K562 (cell line): ENCODE results near the gene FAXC. TPM values are rescaled to one million over a fixed set of nuclear protein-coding genes. Genes with fewer than 3 reads are reported as not detected.

Experiments used
- CBX1 ChIP-seq: sonication (generic); IDR thresholded peaks from 2 replicates; pipeline ENCODE4 v1.6.1; 2016; ENCODE audit warnings: antibody characterized with exemption, low read depth, mild to moderate bottlenecking
- FOSL1 ChIP-seq: fragments of 200-800 bp; sonication (Bioruptor generic); conservative IDR thresholded peaks from 2 replicates; pipeline ENCODE4 v1.6.1; 2016; ENCODE audit warnings: missing genetic modification characterization, missing compliant biosample characterization
- HLTF ChIP-seq: fragments of 450-650 bp; IDR thresholded peaks from 2 replicates; pipeline ENCODE4 v1.6.1; 2016
- NKRF ChIP-seq: fragments of 450-650 bp; IDR thresholded peaks from 2 replicates; pipeline ENCODE4 v1.6.1; 2016; ENCODE audit warnings: borderline replicate concordance
- POLR2G ChIP-seq: fragments of 200-400 bp; formaldehyde crosslinking; IDR thresholded peaks from 2 replicates; pipeline ENCODE4 v1.6.1; 2017; ENCODE audit warnings: low read depth, mild to moderate bottlenecking, antibody characterized with exemption, low read length, moderate library complexity
- SFPQ ChIP-seq: fragments of 200-400 bp; formaldehyde crosslinking; IDR thresholded peaks from 2 replicates; pipeline ENCODE4 v1.6.1; 2017; ENCODE audit warnings: mild to moderate bottlenecking, low read depth, low read length, moderate library complexity
- ZBTB11 ChIP-seq, 3 experiments: fragments of 200-800 bp in 1 of 3; fragments of 250-450 bp in 1 of 3; fragments of 450-650 bp in 1 of 3; sonication (Bioruptor Pico) in 1 of 3; sonication (Bioruptor generic) in 1 of 3; formaldehyde crosslinking in 1 of 3; IDR thresholded peaks; 2 replicates each; pipeline versions ENCODE4 v1.6.1 to v1.8.0; 2016 to 2022; ENCODE audit warnings: mild to moderate bottlenecking in 2 of 3, missing genetic modification characterization in 2 of 3, missing compliant biosample characterization in 1 of 3, moderate library complexity in 1 of 3
- ZNF740 ChIP-seq, 3 experiments: fragments of 200-800 bp in 1 of 3; sonication (Bioruptor generic) in 1 of 3; sonication (generic) in 1 of 3; formaldehyde crosslinking in 1 of 3; IDR thresholded peaks; 2 replicates each; pipeline versions ENCODE4 v1.6.1 to v1.8.0; 2016 to 2022; ENCODE audit warnings: mild to moderate bottlenecking in 2 of 3, missing compliant biosample characterization in 2 of 3, missing genetic modification characterization in 2 of 3, missing genetic modification reagents in 1 of 3
- polyA plus RNA-seq, 8 experiments: library from polyadenylated mRNA; depleted of rRNA in 4 of 8; stranded (reverse) in 5 of 8; unstranded in 3 of 8; fragments of >200 nt; fragmentation: Nextera tagmentation in 2 of 8; fragmentation: Illumina TruSeq in 1 of 8; extraction: Ambion mirVana in 2 of 8; extraction: Trizol in 1 of 8; gene quantifications; 2 replicates each; pipeline versions ENCODE4 v1.2.1 to v1.2.3, GENCODE V29; 2011 to 2014; ENCODE audit warnings: inconsistent platforms in 1 of 8, missing spikeins in 1 of 8
- total RNA-seq, 7 experiments: library from RNA; depleted of rRNA in 6 of 7; stranded (reverse); fragments of >200 nt in 6 of 7; fragmentation: Illumina TruSeq in 2 of 7; extraction: Trizol in 2 of 7; gene quantifications; 2 replicates each; pipeline versions ENCODE4 v1.2.1 to v1.2.3, GENCODE V29; 2011 to 2021; ENCODE audit warnings: low replicate concordance in 1 of 7

FAXC gene
- total and polyA plus RNA-seq, 9 of the 15 experiments (the other 6 are each of a cell fraction or from before 2014, with no cell fraction given) = 0.06 to 0.40 (median 0.13) TPM; not detected in 5

- TF ChIP-seq ZNF740 (CRISPR knock-in tag; IDR thresholded peaks at IDR 0.05) (no peak), ZNF740 (tag; IDR thresholded peaks at IDR 0.05) (no peak), FOSL1 (tag) (no peak; the same call in 1 of the 2 replicates), CBX1 (peak; percentile 60; the same call in 1 of the 2 replicates), POLR2G (peak; percentile 87), HLTF (peak; percentile 89), SFPQ (no peak), NKRF (no peak), ZBTB11 (CRISPR knock-in tag; IDR thresholded peaks at IDR 0.05) (peak; percentile 90 to 99 (median 97))
Measured at GRCh38 chr6:99393698-99394531, 44.4 kb upstream of the FAXC start, which contains the start of gene COQ3 (continued).
